DND-41 (cell line): ENCODE measurements around the gene PDLIM4.

ENCODE experiments used
- ATAC-seq: fragments of 200-7000 bp; cut with Tn5 transposase; 3 replicates; pipeline ENCODE4 v1.9.1; 2021; ENCODE audit warnings: low read depth; ENCODE audit not compliant: insufficient read depth
- DNase-seq: peaks from one replicate; pipeline ENCODE4 v3.0.0-alpha.2; 2020
- H2AFZ ChIP-seq: 2 replicates; pipeline ENCODE4 v1.6.0; 2012; ENCODE audit warnings: low read depth, low read length
- H3K27ac ChIP-seq: 2 replicates; pipeline ENCODE4 v1.5.1; 2012; ENCODE audit warnings: low read length, inconsistent platforms
- H3K27me3 ChIP-seq: fragments of 200-600 bp; sonication (generic); 2 replicates; pipeline ENCODE4 v1.6.0; 2012; ENCODE audit warnings: low read length, mild to moderate bottlenecking, inconsistent platforms; ENCODE audit not compliant: insufficient read depth, poor library complexity
- H3K36me3 ChIP-seq: 2 replicates; pipeline ENCODE4 v1.5.1; 2012; ENCODE audit warnings: low read length, inconsistent platforms; ENCODE audit not compliant: insufficient read depth
- H3K4me1 ChIP-seq: 2 replicates; pipeline ENCODE4 v1.5.1; 2012; ENCODE audit warnings: mild to moderate bottlenecking, low read length; ENCODE audit not compliant: insufficient read depth
- H3K4me2 ChIP-seq: 2 replicates; pipeline ENCODE4 v1.6.0; 2012; ENCODE audit warnings: mild to moderate bottlenecking, moderate library complexity, low read length, inconsistent platforms; ENCODE audit not compliant: insufficient read depth
- H3K4me3 ChIP-seq, 2 experiments: fragments of 200-600 bp in 1 of 2; shearing (Covaris generic) in 1 of 2; 2 replicates each; pipeline ENCODE4 v1.5.1; 2012 to 2016; ENCODE audit warnings: inconsistent platforms in 2 of 2, low read length in 2 of 2, mild to moderate bottlenecking in 2 of 2, low read depth in 1 of 2, moderate library complexity in 1 of 2
- H3K79me2 ChIP-seq: 2 replicates; pipeline ENCODE4 v1.6.0; 2012; ENCODE audit warnings: low read length, inconsistent platforms; ENCODE audit not compliant: insufficient read depth
- H3K9ac ChIP-seq: 2 replicates; pipeline ENCODE4 v1.6.0; 2012; ENCODE audit warnings: low read depth, mild to moderate bottlenecking, inconsistent platforms, low read length, moderate library complexity
- H3K9me3 ChIP-seq: 2 replicates; pipeline ENCODE4 v1.5.1; 2012; ENCODE audit warnings: low read length, moderate library complexity, mild to moderate bottlenecking, inconsistent platforms; ENCODE audit not compliant: insufficient read depth, severe bottlenecking
- H4K20me1 ChIP-seq: 2 replicates; pipeline ENCODE4 v1.6.0; 2012; ENCODE audit warnings: low read length; ENCODE audit not compliant: insufficient read depth
- CTCF ChIP-seq: IDR thresholded peaks from 2 replicates; pipeline ENCODE4 v1.5.1; 2012; ENCODE audit warnings: borderline replicate concordance, low read length, moderate library complexity, mild to moderate bottlenecking; ENCODE audit not compliant: poor library complexity, severe bottlenecking; ENCODE audit errors: extremely low read depth
- EZH2 ChIP-seq: IDR thresholded peaks from 3 replicates; pipeline ENCODE4 v1.6.1; 2012; ENCODE audit warnings: borderline replicate concordance, low read depth, mild to moderate bottlenecking, moderate library complexity, low read length, inconsistent platforms; ENCODE audit not compliant: severe bottlenecking

Gene PDLIM4

GRCh38 chr5:132269635-132270334 is 12.3 kb downstream of the PDLIM4 start:
- Histone ChIP-seq H3K4me2 (no peak overlapping the region), H4K20me1 (no peaks in the 10 kb centered on the region), H3K27ac (no peak overlapping the region), H3K9ac (no peak overlapping the region), H3K79me2 (no peaks in the 10 kb centered on the region), H2AFZ (no peak overlapping the region), H3K36me3 (no peaks in the 10 kb centered on the region), H3K4me3 (no peak overlapping the region), H3K9me3 (no peaks in the 10 kb centered on the region), H3K4me1 (0 out of 2 replicates have a peak, but pooled peaks cover 6% of the 10 kb centered on the region), H3K27me3 (no peaks in the 10 kb centered on the region)
- TF ChIP-seq EZH2, result no peak
- TF ChIP-seq CTCF, result no peak
- ATAC-seq (no peak), DNase-seq (no peak)

GRCh38 chr5:132270335-132270665 is 12.8 kb downstream of the PDLIM4 start:
- no peak overlapping the region for H3K27ac ChIP-seq
- H3K4me3 ChIP-seq, result no peak overlapping the region
- H3K36me3 ChIP-seq, result no peaks in the 10 kb centered on the region
- no peak for DNase-seq
- no peak for ATAC-seq
- H3K9ac ChIP-seq, result no peak overlapping the region
- no peak for TF ChIP-seq EZH2
- no peak for TF ChIP-seq CTCF
- no peak overlapping the region for H2AFZ ChIP-seq
- H3K9me3 ChIP-seq, result no peaks in the 10 kb centered on the region
- H3K27me3 ChIP-seq, result no peaks in the 10 kb centered on the region
- H3K79me2 ChIP-seq, result no peaks in the 10 kb centered on the region
- H3K4me1 ChIP-seq, result 0 out of 2 replicates have a peak, but pooled peaks cover 6% of the 10 kb centered on the region
- no peaks in the 10 kb centered on the region for H4K20me1 ChIP-seq
- H3K4me2 ChIP-seq, result no peak overlapping the region

- no peaks in the 10 kb centered on the region for H4K20me1 ChIP-seq
- 0 out of 2 replicates have a peak, but pooled peaks cover 6% of the 10 kb centered on the region for H3K4me1 ChIP-seq
- H3K9ac ChIP-seq, result no peak overlapping the region
- H3K27me3 ChIP-seq, result no peaks in the 10 kb centered on the region
- no peaks in the 10 kb centered on the region for H3K9me3 ChIP-seq
- H3K4me2 ChIP-seq, result no peak overlapping the region
- H3K36me3 ChIP-seq, result no peaks in the 10 kb centered on the region
- H2AFZ ChIP-seq, result no peak overlapping the region
- H3K79me2 ChIP-seq, result no peaks in the 10 kb centered on the region
- TF ChIP-seq EZH2 (no peak), CTCF (no peak)
- no peak overlapping the region for H3K4me3 ChIP-seq
- ATAC-seq (no peak), DNase-seq (no peak)
- H3K27ac ChIP-seq, result no peak overlapping the region
These were observed 13.2 kb downstream of the PDLIM4 start for GRCh38 chr5:132270706-132271105.
